NCI-H748 (cell line): Measurements from ENCODE around the gene OR4D5.

Source experiments
- DNase-seq: peaks from one replicate; lab custom pipeline; 2025; ENCODE audit not compliant: unreplicated experiment; lab: John Stamatoyannopoulos, UW

OR4D5 gene

GRCh38 chr11:123939317-123939716, at the start of gene OR4D5:
Gene OR4D5 (plus strand): TSS chr11:123939617. CDS start chr11:123939617, 0 bp downstream.
- no peak for DNase-seq

DNA sequence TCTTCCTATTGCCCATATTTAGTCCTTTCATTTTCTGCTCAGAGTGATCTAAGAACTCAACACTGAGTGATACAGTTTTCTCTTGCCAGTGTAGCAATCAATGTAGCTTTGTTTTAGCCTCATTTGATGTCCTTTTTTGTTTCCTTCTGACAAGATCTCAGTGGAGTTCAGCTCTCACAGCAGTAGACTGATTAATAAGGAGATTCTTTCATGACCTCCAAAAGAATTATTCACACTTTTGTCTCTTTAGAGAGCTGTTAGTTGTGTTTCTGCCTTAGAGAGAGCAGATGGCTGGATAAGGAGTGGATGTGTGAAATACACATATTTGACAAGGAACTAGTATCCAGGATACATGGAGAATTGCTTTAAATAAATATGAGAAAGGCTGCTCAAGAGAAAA, 47.4 kb upstream of the OR4D5 start:
- no peak for DNase-seq

- DNase-seq = no peak
These were observed 39.6 kb upstream of the OR4D5 start for GRCh38 chr11:123899792-123900191.

GRCh38 chr11:123901867-123902266, 37.5 kb upstream of the OR4D5 start, which contains the start of gene OR8D4:
Gene OR8D4 (plus strand): TSS chr11:123902167. CDS start chr11:123906432, 4,265 bp downstream.
- DNase-seq = no peak

GRCh38 chr11:123903932-123904331, 35.5 kb upstream of the OR4D5 start:
- DNase-seq = no peak

DNA sequence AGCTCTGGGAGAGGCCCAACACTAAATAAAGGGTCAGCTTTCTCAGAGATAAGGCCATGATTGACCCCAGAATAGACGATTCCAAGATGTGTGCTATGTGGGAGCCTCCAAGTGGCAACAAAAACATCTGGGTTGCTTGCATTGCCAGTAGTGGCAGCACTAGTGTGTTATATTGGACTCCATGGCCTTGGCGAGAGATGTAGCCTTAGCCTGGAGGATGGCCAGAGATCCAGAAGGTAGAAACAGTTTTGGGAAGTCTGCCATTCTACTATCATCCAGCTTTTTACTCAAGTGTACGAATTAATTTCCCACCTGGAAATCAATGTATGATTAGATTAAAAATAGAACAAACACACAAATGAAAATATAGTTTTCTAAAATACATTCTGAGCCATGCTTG, 34.5 kb upstream of the OR4D5 start:
- no peak for DNase-seq

GRCh38 chr11:123905826-123906225, 33.6 kb upstream of the OR4D5 start:
- DNase-seq = peak; percentile 57

- DNase-seq = no peak
These were observed 18.5 kb upstream of the OR4D5 start for GRCh38 chr11:123920943-123921342.

GRCh38 chr11:123924027-123924426, 15.4 kb upstream of the OR4D5 start:
- DNase-seq = no peak

DNA sequence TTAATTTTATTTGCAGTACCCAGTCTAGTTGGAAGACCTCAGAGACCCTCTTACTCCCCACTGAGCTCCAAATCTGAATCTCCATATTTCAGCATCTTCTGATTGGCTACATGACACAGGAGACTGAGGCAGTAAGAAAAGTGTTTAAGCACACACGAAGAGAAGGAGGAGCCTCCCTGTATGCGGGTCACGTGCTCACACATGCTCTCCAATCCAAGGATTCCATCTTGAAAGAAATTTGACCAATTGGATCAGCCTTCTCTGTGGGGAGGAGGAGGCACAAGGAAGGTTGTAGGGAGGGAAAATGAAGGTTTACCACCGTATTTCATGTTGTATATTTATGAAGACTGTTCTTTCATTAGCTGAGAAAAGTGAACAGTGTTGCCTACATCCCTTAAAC, 3.0 kb downstream of the OR4D5 start:
- DNase-seq = no peak

- no peak for DNase-seq
These were observed 4.3 kb downstream of the OR4D5 start, which contains the start of gene OR6T1 for GRCh38 chr11:123943738-123944137. Gene OR6T1 (minus strand): TSS chr11:123943838. CDS start chr11:123943838, 0 bp downstream.

- no peak for DNase-seq
These were observed 5.7 kb downstream of the OR4D5 start for GRCh38 chr11:123945132-123945531.

GRCh38 chr11:123956752-123957151, 17.3 kb downstream of the OR4D5 start:
- no peak for DNase-seq

DNA sequence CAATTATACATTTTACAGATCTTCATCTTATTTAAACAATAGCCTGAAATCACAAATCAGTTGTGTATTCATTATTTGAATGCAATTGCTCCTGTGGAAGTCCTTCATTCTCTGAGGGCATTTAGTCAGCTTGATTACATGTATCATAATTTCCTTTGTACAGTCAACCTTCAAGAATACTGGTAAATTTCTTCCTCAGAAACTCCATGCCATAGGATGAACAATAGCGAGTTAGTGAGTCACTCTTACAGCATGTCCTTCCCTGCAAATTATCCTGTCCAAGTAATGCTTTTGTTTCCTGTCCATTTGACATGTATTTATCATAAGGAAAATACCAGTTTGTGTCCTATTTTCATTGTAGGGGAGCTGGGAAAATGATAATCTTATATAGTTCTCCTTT, 34.4 kb downstream of the OR4D5 start:
- no peak for DNase-seq

GRCh38 chr11:123976770-123977560, 37.5 kb downstream of the OR4D5 start:
- no peak for DNase-seq

DNA sequence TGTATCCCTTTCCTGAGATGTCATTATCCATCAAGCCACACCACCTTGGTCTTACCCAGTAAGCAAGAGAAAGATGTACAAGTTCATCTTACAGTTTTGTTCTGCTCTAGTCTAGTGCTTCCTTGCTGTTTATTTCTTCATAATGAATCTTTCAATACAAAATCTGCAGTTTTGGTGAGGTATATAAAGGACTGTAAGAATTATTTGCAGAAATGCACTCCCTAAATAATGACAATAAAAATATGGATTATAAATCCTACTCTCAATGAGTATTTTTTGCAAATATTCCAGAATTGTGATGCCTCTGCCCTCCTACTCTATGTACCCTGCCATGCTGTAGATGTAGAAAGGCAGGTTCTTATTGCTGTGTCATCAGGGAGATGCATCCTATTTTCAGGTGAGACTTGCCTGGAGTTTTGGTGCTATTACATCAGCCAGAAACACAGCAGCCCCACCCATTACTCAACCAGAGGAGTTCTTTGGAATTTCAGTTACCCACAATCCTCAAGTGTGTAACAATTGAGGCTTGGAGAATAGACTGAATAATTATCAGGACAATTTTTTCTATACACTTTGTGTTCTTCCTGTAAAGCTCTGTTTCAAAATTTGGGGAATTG, 38.4 kb downstream of the OR4D5 start, which contains the start of gene OR10S1:
Gene OR10S1, minus strand, starts transcription at position 51 of the 617 bp plus-strand sequence. CDS start 117 bp downstream, outside the sequence.
- peak; percentile 4 for DNase-seq

DNA sequence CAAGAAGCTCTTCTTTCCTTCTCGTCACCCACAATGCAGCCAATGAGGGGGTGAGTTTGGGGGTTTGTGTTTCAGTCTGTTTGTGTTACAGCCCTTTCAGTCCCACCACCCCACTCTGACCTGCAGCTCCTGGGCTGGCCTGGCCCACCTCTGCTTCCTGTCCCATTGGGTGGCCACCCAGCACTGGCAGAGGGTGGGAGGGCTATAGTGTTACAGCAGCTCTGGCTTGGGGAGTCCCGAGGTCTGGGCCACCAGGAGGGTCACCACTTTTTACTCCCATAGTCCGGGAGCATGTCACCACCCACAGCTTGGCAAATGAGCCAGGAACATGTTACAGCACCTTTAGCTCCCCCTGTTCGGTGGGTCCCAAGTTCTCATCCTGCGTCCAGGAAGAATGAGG, 39.9 kb downstream of the OR4D5 start:
- DNase-seq = no peak
